Urothelium cell line (cell line): ENCODE data around the gene UBTF.

ENCODE experiments used
- DNase-seq: peaks from one replicate; pipeline ENCODE4 v3.0.0; 2011; ENCODE audit warnings: low spot score, mixed read lengths
- FAIRE-seq: peaks from 2 replicates; lab custom pipeline; 2011; peaks lifted over from hg19 to GRCh38; lab: Jason Lieb, UNC

UBTF gene

GRCh38 chr17:44174427-44174826, 45.0 kb downstream of the UBTF start:
- DNase-seq (no peak), FAIRE-seq (no peak)

GRCh38 chr17:44171931-44172455, 47.5 kb downstream of the UBTF start:
- FAIRE-seq (no peak), DNase-seq (no peak)

GRCh38 chr17:44170499-44171201, 48.8 kb downstream of the UBTF start, which contains the start of gene ASB16:
Gene ASB16 (plus strand): TSS chr17:44170704. CDS start chr17:44170790, 86 bp downstream.
- no peak for FAIRE-seq
- no peak for DNase-seq

GRCh38 chr17:44170135-44170498, 49.4 kb downstream of the UBTF start:
- DNase-seq: no peak
- FAIRE-seq: no peak

- no peak for FAIRE-seq
- no peak for DNase-seq
These were observed 52.2 kb downstream of the UBTF start for GRCh38 chr17:44167181-44167861.

GRCh38 chr17:44164476-44164875, 55.0 kb downstream of the UBTF start:
- FAIRE-seq (no peak), DNase-seq (no peak)

GRCh38 chr17:44159519-44160210, 59.8 kb downstream of the UBTF start:
- no peak for DNase-seq
- no peak for FAIRE-seq

- no peak for DNase-seq
- no peak for FAIRE-seq
These were observed 64.0 kb downstream of the UBTF start for GRCh38 chr17:44155488-44155887.
